Endothelial cell of umbilical vein (primary cell): ENCODE results near the gene EVI2A.

Source experiments
- POLR2A ChIP-seq: IDR thresholded peaks from 2 replicates; pipeline ENCODE4 v1.6.1; 2012; ENCODE audit warnings: low read depth, mild to moderate bottlenecking, control low read depth, low read length
- TF ChIP-seq, protein P1 (sequence below), 2 donors: IDR thresholded peaks; 1 replicate in 1 of 2; 2 replicates in 1 of 2; pipeline ENCODE4 v1.5.1; 2011; ENCODE audit warnings: low read length in 2 of 2, mild to moderate bottlenecking in 2 of 2, moderate library complexity in 2 of 2, control low read depth in 1 of 2, inconsistent platforms in 1 of 2, low read depth in 1 of 2; ENCODE audit not compliant: insufficient read depth in 1 of 2; ENCODE audit errors: extremely low read depth in 1 of 2

DNA sequence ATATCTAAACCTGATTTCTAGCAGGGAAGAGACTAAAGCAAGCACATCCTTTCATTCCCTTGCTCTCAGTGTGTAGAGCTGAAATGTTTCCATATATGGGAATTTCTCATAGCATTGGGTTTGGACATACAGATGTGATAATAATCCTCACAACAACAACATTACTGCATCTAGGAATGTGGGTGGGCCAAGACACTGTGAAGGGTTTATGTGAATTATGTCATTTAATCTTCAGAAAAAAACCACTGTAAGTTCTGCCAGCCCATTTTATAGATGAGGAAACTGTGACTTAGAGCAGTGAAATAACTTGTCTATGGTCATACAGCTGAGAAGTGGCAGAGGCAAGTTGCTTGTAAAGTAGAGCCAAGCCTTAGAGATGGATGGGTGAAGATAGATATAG is 29.6 kb downstream of the EVI2A start:
- TF ChIP-seq, protein P1, sequence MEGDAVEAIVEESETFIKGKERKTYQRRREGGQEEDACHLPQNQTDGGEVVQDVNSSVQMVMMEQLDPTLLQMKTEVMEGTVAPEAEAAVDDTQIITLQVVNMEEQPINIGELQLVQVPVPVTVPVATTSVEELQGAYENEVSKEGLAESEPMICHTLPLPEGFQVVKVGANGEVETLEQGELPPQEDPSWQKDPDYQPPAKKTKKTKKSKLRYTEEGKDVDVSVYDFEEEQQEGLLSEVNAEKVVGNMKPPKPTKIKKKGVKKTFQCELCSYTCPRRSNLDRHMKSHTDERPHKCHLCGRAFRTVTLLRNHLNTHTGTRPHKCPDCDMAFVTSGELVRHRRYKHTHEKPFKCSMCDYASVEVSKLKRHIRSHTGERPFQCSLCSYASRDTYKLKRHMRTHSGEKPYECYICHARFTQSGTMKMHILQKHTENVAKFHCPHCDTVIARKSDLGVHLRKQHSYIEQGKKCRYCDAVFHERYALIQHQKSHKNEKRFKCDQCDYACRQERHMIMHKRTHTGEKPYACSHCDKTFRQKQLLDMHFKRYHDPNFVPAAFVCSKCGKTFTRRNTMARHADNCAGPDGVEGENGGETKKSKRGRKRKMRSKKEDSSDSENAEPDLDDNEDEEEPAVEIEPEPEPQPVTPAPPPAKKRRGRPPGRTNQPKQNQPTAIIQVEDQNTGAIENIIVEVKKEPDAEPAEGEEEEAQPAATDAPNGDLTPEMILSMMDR (IDR thresholded peaks at IDR 0.05; ENCODE audit: extremely low read depth in 1 of 2, insufficient read depth in 1 of 2, low read depth in 1 of 2, low read length in 2 of 2) = no peak
- TF ChIP-seq POLR2A = no peak
